Stimulated activated CD8-positive, alpha-beta memory T cell treated with anti-CD3 and anti-CD28 coated beads, Interleukin-12 subunit alpha, Interleukin-12 subunit beta, amount 100 ng/mL, for 1 hour (primary cell): ENCODE data around the gene PPY.
"Not testable (repeated sequence)": the region's sequence is repeated elsewhere in the genome, so short reads cannot be mapped to it uniquely, and the experiment has no call there.

ENCODE experiments used
- DNase-seq: peaks from one replicate; pipeline ENCODE4 v3.0.0-alpha.2; 2020; ENCODE audit warnings: low read depth

PPY gene, protein sequence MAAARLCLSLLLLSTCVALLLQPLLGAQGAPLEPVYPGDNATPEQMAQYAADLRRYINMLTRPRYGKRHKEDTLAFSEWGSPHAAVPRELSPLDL

DNA sequence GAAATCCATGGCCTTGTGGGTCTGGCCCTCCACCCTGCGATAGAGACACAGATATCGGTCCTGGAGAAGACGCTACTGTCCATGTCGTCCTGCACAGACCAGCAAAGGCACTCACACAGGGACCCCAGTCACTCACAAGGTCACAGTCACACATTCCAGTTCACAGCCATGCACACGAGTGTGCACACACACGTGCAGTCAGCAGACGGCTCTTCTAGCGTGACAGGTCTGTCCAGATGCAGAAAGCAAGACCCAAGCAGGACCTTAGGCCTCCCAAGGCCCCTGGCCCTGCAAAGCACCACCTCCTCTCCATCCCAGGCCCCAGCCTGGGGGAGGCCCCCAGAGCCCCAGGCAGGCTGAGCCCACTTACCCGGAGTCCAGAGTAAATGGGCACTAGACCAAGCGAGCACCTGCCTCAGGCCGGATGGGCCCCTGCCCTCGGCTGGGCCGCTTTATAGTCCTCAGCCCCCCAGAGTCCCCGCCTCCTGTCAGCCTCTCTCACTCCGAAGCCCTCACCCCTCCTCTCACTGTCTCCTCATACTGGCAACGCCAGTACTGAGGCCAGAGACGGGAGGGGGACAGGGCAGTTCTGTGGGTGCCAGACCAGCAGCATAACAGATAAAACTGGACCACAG lies at the start of gene PPY:
Gene PPY (minus strand): TSS at position 426 of the 635 bp plus-strand sequence. CDS start 822 bp downstream, outside the sequence.
- DNase-seq = no peak

DNA sequence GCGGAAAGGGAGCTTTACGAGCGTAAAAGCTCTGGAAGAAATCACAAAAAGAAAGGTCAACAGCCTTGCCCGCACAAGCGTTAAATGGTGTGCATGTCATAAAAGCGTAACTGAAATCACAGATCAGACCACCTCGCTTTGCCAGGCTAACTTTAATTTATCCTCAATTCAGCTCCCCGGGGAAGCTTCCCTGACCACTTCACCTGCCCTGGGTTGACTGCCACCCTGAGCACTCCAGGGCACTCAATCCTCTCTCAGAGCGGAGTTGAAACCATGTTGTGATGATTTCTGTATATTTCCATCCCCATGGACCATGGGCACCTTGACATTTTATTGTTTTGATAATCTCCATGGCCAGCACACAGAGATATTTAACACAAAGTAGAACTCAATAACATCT lies 46.0 kb upstream of the PPY start:
- DNase-seq = no peak

DNA sequence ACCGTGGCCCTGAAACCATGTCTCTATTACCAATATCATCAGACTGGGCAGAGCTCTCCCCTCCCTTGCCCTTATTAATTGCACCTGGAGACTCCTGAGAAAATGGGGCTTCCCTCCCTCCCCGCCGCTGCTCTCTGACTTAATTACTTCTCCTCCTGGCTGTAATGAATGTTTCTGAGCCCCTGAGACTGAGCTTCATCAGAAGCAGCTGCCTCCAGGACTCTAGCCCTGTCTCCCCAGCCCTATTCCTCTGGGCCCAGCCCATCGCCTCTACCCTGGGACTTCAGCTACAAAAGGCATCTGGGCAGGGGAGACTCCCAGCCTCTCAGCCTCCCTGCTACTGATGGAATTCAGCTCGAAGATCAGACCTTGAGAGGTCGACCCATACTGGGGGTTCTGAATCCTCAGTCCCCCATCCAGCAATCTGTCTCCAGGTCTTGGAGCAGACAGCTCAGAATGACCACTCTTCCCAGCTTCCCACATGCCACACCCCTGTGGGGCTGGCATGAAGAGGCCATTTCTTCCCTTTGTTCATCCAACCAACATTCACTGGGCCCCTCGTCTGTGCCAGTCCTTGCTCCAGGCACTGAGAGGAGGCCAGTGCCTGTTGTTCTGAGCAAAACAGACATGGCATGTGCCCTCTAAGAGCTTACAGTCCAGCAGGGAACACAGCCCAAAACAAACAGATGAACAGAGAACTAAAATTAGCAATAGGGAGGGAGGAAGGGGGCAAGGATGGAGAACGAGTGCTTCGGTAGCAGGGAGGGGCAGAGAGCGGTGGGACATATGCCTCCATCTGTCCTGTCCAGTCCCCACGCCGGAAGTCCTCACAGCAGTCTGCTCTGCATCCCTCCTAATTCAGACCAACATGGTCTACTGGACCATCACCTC lies 45.1 kb upstream of the PPY start:
- DNase-seq = no peak

DNA sequence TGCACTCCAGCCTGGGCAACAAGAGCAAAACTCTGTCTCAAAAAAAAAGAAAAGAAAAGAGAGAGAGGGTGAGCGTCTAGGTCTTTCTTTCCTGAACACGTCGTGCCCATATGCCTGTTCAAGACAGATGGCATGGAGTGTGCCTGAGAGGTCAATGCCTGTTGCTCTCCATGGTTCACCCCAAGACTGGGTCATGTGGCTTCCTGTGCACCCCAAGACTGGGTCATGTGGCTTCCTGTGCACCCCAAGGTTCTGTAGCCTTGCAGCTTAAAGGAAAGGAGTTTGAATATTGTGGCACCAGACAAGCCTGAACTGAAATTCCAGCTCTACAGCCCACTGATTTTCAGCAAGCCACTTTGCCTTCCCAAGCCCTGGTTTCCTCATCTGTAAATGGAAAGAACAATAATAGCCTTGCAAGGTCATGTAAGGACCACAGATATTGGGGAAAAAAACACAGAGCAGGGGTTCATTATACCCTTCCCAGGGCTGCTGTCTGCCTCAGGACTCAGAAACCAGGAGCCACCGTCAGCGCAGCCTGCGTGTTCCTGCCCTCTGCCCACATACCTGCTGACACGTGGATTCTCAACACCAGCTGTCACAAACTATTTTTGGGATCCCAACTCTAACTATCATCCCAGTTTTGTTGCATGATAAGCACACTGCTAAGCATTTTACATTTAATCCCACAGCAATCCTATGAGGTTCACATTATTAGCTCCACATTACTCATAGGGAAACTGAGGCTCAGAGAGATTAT lies 44.1 kb upstream of the PPY start:
- DNase-seq = no peak

DNA sequence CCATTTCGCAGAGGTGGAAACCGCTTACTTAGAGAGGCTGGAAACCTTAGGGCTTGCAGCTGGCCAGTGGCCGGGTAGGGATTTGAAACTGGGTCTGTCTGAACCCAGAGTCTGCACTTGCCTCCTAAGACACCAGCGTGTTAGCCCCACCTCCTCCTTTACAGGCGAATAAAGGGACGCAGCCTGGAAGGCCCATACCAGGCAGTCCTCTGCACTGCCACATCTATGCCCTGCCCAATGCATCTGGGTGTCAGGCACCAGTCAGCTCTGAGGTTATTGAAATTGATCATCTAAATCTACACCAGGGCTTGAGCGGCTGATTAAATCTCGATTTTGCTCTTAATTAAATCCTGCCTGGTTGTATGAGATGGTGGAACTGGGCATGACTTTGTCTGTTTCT lies 42.2 kb upstream of the PPY start:
- DNase-seq = no peak

DNA sequence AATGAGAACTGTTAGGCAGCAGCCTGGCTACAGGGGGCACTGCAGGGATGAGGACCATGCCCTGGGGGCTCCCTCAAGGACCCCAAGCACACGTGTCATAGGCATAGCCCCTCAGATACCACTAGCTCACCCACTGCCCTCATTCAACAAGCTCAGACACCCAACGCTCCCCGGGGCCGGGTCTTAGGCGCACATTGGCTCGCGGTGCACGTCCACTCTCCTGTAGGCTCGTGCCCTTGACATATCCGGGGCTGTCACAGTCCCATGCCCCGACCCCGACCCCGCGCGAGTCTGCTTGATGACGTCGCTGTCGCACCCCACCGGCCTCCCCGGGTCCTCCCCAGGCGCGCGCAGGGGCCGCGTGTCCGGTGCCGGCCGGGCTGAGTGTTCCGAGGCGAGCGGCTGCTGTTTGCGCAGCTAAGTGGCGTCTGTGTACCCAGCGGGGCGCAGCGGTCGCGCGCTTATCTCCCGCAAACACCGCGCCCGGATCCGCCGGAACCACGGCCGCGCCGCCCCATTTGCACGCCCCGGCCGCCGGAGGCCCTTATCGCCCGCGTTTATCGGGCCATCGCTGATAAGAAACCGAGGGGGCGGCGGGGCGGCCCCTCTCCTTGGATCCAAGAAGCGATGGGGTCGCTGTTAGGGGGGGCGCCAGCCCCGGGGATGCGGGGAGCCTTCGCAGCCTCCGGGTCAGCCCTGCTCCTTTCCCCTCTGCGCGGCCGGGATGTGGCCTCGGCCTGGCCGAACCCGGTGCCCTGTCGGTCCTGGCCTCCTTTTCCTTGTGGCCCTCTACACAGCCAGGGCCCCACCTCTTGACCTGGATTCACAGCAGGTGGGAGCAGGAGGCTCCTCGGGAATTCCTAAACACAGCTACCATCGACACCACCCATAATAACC lies 41.5 kb upstream of the PPY start:
- no peak for DNase-seq

DNA sequence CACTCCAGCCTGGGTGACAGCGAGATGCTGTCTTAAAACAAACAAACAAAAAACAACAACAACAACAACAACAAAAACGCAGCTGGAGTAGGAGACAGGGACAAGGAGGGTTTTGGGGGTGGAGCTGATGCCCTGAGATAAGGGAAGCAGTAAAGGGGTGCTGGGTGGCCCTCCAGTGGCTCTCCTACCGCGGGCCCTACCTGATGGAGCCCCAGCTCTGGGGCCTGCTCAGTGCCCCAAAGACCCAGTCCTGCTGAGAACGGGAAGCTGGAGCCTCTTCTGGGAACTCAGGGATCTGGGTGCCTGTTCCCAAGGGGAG lies 40.9 kb upstream of the PPY start:
- DNase-seq = no peak

DNA sequence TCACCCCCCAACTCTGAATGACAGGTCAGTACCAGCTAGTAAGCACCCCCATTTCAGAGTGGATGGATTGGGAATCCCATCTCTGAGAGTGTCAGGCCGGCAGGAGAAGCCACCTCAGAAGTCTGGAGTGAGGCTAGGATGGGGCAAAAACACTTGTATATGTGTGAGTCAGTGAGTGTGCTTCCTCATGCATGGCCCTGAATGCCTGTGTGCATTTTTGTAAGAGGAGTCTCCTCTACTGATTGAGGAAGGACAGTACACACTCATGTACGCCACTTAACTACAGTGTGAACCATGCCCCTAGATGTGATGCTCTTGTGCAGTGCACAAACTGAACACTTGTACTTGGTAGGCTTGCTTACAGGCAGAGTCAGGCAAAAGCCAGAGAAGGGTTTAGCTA lies 39.9 kb upstream of the PPY start:
- no peak for DNase-seq

DNA sequence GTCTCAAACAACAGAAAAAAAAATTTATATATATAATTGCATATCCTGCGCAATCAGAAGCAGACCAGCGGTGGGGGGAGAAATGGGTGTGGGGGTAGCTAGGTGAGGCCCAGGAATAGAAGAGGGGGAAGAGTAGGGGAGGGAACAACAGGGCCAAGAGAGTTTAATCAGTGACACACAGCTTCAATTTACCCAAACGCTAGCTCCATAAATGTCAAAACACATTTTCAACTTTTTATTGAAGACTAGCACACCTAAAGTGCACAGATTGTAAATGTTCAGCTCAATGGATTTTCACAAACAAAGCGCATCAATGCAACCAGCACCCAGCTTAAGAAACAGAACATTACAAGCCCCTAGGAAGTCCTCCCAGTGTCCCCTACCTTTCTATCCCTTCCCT lies 37.4 kb upstream of the PPY start:
- DNase-seq = no peak

DNA sequence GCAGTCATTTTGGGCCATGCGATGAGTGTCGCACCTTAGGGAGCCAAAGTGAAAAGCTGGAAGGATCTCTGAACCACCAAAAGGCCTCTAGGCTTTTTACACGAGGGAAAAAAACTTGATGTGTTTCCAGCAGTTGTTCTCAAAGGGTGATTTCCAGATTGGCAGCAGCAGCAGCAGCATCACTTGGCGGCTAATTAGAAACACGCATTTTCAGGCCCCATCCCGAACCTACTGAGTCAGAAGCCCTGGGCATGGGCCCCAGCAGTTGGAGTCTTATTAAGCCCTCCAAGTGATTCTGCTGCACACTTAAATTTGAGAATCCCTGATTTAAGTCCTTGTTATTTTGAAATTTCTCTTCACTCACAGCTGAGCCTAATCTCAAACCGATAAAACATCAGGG lies 36.7 kb upstream of the PPY start:
- no peak for DNase-seq

DNA sequence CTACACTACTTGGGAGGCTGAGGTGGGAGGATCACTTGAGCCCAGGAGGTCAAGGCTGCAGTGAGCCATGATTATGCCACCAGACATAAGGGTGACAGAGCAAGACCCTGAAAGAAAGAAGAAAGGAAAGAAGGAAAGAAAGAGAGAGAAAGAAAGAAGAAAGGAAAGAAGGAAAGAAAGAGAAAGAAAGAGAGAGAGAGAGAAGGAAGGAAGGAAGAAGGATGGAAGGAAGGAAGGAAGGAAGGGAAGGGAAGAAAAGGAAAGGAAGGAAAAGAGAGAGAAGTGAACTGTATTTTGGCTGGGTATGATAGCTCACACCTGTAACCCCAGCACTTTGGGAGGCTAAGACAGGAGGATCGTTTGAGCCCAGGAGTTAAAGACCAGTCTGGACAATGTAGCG lies 35.8 kb upstream of the PPY start:
- DNase-seq = no peak

DNA sequence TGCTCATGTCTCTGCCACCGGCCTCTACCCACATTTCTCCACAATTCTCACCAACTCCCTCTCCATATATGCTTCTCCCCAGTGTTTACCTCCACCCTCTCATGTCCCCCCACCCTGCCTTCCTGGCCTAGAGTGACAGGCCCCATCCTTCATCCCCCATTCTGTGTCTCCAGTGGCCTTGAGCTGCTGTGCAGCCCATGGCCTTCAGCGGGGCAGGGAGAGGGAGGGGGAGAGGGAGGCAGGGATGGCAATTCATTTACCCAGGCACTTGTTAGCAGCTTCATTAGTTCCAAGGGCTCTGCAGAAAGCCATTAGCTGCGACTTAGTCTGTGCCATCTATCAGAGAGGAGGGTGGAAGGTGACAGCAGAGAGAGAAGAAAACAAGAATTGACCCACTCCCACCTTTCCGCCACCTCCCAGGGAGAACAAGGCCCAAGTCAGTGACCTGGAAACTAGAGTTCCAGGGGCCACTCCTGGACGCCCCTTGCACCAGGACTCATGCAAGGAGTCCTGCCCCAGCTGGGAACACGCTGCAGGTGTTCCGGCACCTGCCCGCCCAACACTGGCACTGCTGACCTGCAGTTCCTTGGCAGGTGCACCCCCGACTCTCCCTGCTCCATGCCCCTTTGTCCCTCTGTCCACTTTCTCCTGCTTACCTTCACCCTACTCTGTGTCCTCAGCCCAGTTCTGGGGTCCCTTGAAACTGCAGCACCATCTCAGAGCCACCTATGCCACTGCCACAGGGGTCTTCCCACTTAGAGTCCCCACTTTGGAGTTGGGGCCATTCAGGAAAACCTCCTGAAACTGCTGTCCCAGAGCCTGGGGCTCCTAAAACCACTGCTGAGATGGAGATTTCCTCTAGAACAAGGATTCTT lies 34.9 kb upstream of the PPY start:
- DNase-seq = no peak

DNA sequence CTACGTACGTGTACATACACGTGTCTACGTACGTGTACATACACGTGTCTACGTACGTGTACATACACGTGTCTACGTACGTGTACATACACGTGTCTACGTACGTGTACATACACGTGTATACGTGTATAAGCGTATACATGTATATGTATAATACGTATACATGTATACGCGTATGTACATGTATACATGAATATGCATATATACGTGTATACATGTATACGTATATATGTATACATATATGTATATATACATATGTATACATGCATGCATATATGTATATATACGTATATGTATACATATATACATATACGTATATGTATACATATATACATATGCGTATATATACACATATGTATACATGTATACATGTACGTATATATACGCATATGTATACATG lies 33.6 kb upstream of the PPY start:
- no peak for DNase-seq

DNA sequence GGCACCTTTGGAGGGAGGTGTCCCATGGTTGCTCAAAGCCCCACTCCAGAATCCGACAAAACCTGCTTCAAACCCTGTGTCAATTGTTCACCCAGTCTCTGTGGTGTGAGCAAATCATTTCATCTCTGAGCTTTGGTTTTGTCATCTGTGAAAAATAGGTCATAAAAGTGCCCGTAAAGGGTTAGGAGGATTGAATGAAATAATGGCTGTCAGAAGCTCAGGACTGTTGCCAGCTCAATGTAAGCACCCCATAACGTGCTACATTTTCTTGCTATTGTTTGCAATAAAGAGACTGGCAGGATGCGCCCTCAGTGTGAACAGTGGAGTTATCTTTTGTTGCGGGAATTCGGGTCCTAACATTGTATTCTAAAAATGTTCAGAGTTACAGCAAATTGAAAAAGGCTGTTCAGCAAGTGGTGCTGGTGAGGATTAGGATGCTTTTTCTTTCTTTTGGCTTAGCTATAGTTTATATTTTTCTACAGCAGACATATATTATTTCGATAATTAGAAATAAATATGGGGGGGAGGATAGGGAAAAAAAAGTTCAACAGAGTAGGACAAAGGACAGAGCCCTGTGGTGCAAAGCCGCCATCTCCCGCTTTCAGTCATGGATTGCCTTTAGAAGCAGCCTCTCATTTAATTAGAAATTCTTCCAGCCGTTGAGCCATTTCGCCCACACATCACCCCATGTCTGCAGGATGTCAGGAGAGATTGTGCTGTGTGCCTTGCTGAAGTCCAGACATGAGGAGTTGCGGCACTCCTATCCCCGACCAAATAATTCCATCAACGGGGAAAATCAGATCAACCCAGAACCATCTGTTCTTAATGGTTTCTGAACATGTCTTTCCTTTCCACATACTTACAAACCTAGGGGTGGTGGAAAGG lies 32.3 kb upstream of the PPY start:
- DNase-seq = no peak

DNA sequence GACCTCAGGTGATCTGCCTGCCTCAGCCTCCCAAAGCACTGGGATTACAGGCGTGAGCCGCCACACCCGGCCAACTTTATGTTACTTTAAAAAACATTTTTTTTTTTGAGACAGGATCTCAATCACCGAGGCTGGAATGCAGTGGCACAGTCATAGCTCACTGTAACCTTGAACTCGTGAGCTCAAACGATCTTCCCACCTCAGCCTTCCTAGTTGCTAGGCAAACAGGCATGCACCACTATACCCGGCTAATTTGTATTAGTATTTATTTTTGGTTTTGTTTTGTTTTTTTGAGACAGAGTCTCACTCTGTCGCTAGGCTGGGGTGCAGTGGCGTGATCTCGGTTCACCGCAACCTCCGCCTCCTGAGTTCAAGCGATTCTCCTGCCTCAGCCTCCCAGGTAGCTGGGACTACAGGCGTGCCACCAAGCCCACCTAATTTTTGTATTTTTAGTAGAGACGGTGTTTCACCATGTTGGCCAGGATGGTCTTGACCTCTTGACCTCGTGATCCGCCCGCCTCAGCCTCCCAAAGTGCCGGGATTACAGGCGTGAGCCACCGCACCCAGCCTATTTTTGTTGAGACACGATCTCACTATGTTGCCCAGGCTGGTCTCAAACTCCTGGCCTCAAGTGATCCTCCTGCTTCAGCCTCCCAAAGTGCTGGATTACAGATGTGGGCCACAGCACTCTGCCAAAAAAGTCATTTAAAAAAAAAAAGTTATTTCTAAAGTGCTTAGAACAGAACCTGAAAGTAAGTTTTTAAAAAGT lies 30.4 kb upstream of the PPY start:
- DNase-seq = not testable (repeated sequence)

DNA sequence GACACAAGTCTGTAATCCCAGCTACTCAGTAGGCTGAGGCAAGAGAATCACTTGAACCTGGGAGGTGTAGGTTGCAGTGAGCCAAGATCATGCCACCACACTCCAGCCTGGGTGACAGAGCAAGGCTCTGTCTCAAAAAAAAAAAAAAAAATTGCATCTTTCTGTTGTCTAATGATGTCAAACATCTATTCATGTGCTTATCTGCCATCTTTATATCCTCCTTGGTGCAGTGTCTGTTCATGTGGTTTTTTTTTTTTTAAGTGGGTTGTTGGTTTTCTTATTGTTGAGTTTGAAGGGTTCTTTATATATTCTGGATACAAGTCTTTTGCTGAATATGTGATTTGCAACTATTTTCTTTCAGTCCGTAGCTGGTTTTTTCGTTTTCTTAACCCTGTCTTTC lies 29.2 kb upstream of the PPY start:
- not testable (repeated sequence) for DNase-seq

DNA sequence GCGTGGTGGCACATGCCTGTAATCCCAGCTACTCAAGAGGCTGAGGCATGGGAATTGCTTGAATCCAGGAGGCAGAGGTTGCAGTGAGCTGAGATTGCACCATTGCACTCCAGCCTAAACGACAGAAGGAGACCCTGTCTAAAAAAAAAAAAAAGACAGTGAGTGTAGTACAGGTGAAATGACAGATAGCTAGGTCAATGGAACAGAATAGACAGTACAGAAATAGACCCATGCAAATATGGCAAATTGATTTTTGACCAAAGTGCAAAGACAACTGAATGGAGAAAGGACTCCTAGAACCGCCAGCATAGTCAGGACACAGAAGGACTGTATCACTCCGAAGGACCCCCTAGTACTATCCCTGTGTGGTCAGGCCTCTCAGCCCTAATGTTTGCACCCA lies 28.1 kb upstream of the PPY start:
- DNase-seq = no peak

DNA sequence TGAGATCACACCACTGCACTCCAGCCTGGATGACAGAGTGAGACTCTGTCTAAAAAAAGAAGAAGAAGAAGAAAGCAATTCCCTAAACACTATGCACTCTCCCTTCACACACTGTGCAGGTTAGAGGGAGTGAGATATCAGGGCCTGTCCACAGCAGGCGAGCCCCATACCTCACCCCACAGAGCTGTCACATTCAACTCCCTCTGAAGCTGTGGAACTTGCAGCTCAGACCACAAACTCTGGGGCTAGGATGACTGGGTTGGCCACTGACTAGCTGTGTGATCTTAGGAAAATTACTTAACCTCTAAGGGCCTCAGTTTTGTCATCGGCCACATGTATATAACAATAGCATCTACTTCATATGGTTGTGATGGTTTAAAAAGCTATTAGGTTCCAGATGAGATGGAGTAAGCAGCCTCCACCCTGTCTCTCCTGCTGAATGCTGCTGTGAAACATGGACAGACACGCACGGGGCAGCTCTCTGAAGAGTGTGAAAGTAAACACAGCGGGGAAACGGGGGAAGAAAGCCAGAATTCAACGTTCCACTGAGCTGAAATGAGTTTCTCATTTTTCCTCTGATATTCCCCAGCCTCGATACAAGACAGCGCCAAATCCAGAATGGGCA lies 25.1 kb upstream of the PPY start:
- no peak for DNase-seq

DNA sequence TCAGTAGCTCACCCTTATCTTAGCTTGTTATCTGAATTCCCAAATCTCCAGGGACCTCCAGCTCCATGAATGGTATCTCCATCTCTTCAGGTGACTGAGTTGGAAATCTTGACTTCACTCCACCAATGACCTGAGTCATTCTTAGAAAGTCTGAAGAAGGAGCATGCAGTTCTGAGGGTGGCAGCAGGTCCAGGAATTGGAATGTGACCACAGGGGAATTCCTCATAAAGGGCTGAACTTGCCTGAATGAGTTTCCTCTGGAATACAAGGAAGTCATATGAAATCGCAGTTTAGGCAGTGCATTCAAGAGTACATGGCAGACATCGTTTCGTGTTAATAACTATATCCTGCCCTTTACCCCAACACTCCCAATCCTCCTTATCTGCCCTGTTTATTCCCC lies 24.0 kb upstream of the PPY start:
- no peak for DNase-seq
